Pancreas (tissue), 10 donors: Measurements from ENCODE around the gene ZBTB7C. TPM values are rescaled to one million over a fixed set of nuclear protein-coding genes. Genes with fewer than 3 reads are reported as not detected.

ENCODE experiments used
- ATAC-seq, 4 donors: fragments of 200-7000 bp; cut with Tn5 transposase; one replicate each; pipeline versions ENCODE4 v1.8.0 to v1.9.1; 2020; ENCODE audit warnings: mild to moderate bottlenecking in 4 of 4, moderate library complexity in 4 of 4
- DNase-seq, 6 donors: peaks; one replicate each; pipeline ENCODE4 v3.0.0-alpha.2; 2020
- FAIRE-seq: peaks from 2 replicates; lab custom pipeline; 2012; peaks lifted over from hg19 to GRCh38; lab: Jason Lieb, UNC
- H3K27ac ChIP-seq, 4 donors: fragments of 200-600 bp; sonication (generic); 1 replicate in 3 of 4; 2 replicates in 1 of 4; pipeline versions ENCODE4 v1.5.0 to v1.8.0; 2020
- H3K27me3 ChIP-seq, 4 donors: fragments of 200-600 bp; one replicate each; pipeline ENCODE4 v1.8.0; 2021
- H3K36me3 ChIP-seq, 3 donors: fragments of 200-600 bp; sonication (generic) in 1 of 3; one replicate each; pipeline versions ENCODE4 v1.5.0 to v1.8.0; 2020 to 2021
- H3K4me1 ChIP-seq, 3 donors: fragments of 200-600 bp; one replicate each; pipeline ENCODE4 v1.8.0; 2021
- H3K4me3 ChIP-seq, 4 donors: fragments of 200-600 bp; sonication (generic) in 2 of 4; one replicate each; pipeline versions ENCODE4 v1.5.0 to v1.8.0; 2020 to 2021
- H3K9me3 ChIP-seq, 4 donors: fragments of 200-600 bp; one replicate each; pipeline ENCODE4 v1.8.0; 2021
- CTCF ChIP-seq, 4 donors: fragments of 200-600 bp; sonication (generic) in 3 of 4; IDR thresholded peaks; one replicate each; pipeline versions ENCODE4 v1.5.0 to v1.8.0; 2021; ENCODE audit warnings: antibody characterized with exemption in 4 of 4
- WGBS, 2 donors: extraction: QIAGEN DNeasy Blood & Tissue Kit; methylation state at CpG; one replicate each; pipeline ENCODE4 v1.1.7; 2013; 5-methylcytosine and 5-hydroxymethylcytosine counted together
- intact Hi-C, 3 donors: fragments of 100-400 bp; cut with DNase I; formaldehyde crosslinking; loops; one replicate each; pipeline versions ENCODE4 v1.11.1 to v1.14.2; 2022
- polyA plus RNA-seq, 2 donors: library from polyadenylated mRNA; stranded (reverse); fragments of 200-250 nt; gene quantifications; one replicate each; pipeline ENCODE4 v1.2.3, GENCODE V29; 2013
- total RNA-seq, 6 donors: library from RNA; stranded (reverse); fragmentation: NEBNext Ultra II Directional in 4 of 6; extraction: Animal tissue kit (Norgen Biotek cat#: 25700) in 4 of 6; gene quantifications; one replicate each; pipeline versions ENCODE4 v1.2.1 to v1.2.4, GENCODE V29; 2021 to 2023
- donor health status: healthy with polysubstance abuse.
- donor health status: DM: no; HTN: no; CAD: no; lungs with moderate emphysema.
- donor health status: DM: no; HTN: no; CAD: no.
- donor health status: control.
- donor health status: control.
- donor health status: Bipolar disorder and iron deficiency.
- donor health status: DM: yes; HTN: yes; CAD: no.
- donor health status: DM: no; HTN: no; CAD: no.
- donor health status: DM: no; HTN: no; CAD: no.
- donor health status: DM: yes; HTN: yes; CAD: no.

Gene ZBTB7C
- total and polyA plus RNA-seq, 8 donors, result 0.35 to 1.7 (median 0.91) TPM

GRCh38 chr18:48330016-48330991 lies 78.9 kb downstream of the ZBTB7C start:
- Histone ChIP-seq H3K27me3 (no peaks in the 10 kb centered on the region), H3K27ac (no peak overlapping the region), H3K4me1 (no peaks in the 10 kb centered on the region), H3K4me3 (no peak overlapping the region), H3K36me3 (no peaks in the 10 kb centered on the region), H3K9me3 (no peaks in the 10 kb centered on the region)
- no peak for FAIRE-seq
- peak in 3 of 4 donors; percentile 30 to 45 (median 32) for ATAC-seq
- intact Hi-C loops, result no loop called here
- 62 to 76% methylated on average over 8 of the region's 8 CpGs for WGBS, 2 donors
- no peak for DNase-seq
- TF ChIP-seq CTCF (IDR thresholded peaks at IDR 0.05), result no peak

GRCh38 chr18:48328473-48329210 lies 80.5 kb downstream of the ZBTB7C start:
- ATAC-seq (no peak), FAIRE-seq (no peak), DNase-seq (no peak)
- H3K27me3 ChIP-seq, result no peaks in the 10 kb centered on the region
- 82 to 92% methylated on average over 7 of the region's 7 CpGs for WGBS, 2 donors
- no peak overlapping the region for H3K27ac ChIP-seq
- H3K4me1 ChIP-seq, result no peaks in the 10 kb centered on the region
- H3K36me3 ChIP-seq, result no peaks in the 10 kb centered on the region
- no peaks in the 10 kb centered on the region for H3K9me3 ChIP-seq
- H3K4me3 ChIP-seq, result no peak overlapping the region
- intact Hi-C loops, result no loop called here
- TF ChIP-seq CTCF (IDR thresholded peaks at IDR 0.05), result no peak

- DNase-seq (no peak), FAIRE-seq (no peak), ATAC-seq (no peak)
- intact Hi-C loops, result no loop called here
- H3K4me1 ChIP-seq, result no peaks in the 10 kb centered on the region
- H3K36me3 ChIP-seq, result no peaks in the 10 kb centered on the region
- no peak for TF ChIP-seq CTCF (IDR thresholded peaks at IDR 0.05)
- 78 to 82% methylated on average over 11 of the region's 11 CpGs for WGBS, 2 donors
- no peak overlapping the region for H3K4me3 ChIP-seq
- no peaks in the 10 kb centered on the region for H3K9me3 ChIP-seq
- H3K27me3 ChIP-seq, result no peaks in the 10 kb centered on the region
- no peak overlapping the region for H3K27ac ChIP-seq
Measured at GRCh38 chr18:48326901-48327675, 82.1 kb downstream of the ZBTB7C start.

- Histone ChIP-seq H3K36me3 (no peaks in the 10 kb centered on the region), H3K4me1 (no peaks in the 10 kb centered on the region), H3K9me3 (no peaks in the 10 kb centered on the region), H3K27me3 (no peaks in the 10 kb centered on the region), H3K4me3 (no peak overlapping the region), H3K27ac (no peak overlapping the region)
- no peak for ATAC-seq
- intact Hi-C loops, result no loop called here
- FAIRE-seq, result no peak
- WGBS, 2 donors, result 79 to 81% methylated on average over 1 of the region's 1 CpG
- no peak for DNase-seq
- TF ChIP-seq CTCF (IDR thresholded peaks at IDR 0.05), result no peak
Measured at GRCh38 chr18:48325115-48325665, 84.0 kb downstream of the ZBTB7C start.
